GM21360 (cell line): Measurements from ENCODE around the gene SAP30BP.
A peak's percentile ranks its signal among the peaks of the same experiment; 100 is the strongest.

Experiments used
- ATAC-seq: cut with Tn5 transposase; IDR thresholded peaks from one replicate; pipeline ENCODE4 v1.9.1; 2021; ENCODE audit warnings: mild to moderate bottlenecking, moderate library complexity; ENCODE audit not compliant: unreplicated experiment

SAP30BP gene

GRCh38 chr17:75736173-75736835, 69.2 kb downstream of the SAP30BP start:
- ATAC-seq, result no peak

- ATAC-seq, result no peak
These were observed 70.2 kb downstream of the SAP30BP start for GRCh38 chr17:75737133-75737962.

- no peak for ATAC-seq
These were observed 71.2 kb downstream of the SAP30BP start for GRCh38 chr17:75738218-75738802.

- ATAC-seq, result no peak
These were observed 72.0 kb downstream of the SAP30BP start for GRCh38 chr17:75739174-75739573.

GRCh38 chr17:75739801-75740200, 72.7 kb downstream of the SAP30BP start:
- no peak for ATAC-seq

- no peak for ATAC-seq
These were observed 73.1 kb downstream of the SAP30BP start for GRCh38 chr17:75740215-75740614.

- ATAC-seq, result no peak
These were observed 73.5 kb downstream of the SAP30BP start for GRCh38 chr17:75740631-75741077.

- no peak for ATAC-seq
These were observed 75.2 kb downstream of the SAP30BP start for GRCh38 chr17:75742337-75742736.

- no peak for ATAC-seq
These were observed 76.6 kb downstream of the SAP30BP start for GRCh38 chr17:75743625-75744206.

GRCh38 chr17:75748706-75749105, 81.6 kb downstream of the SAP30BP start:
- no peak for ATAC-seq

GRCh38 chr17:75749545-75750389, 82.6 kb downstream of the SAP30BP start:
- no peak for ATAC-seq

GRCh38 chr17:75750661-75751423, 83.7 kb downstream of the SAP30BP start:
- ATAC-seq, result no peak

GRCh38 chr17:75751676-75752404, 84.7 kb downstream of the SAP30BP start:
- ATAC-seq, result no peak

- ATAC-seq, result no peak
These were observed 85.2 kb downstream of the SAP30BP start for GRCh38 chr17:75752405-75752709.

- no peak for ATAC-seq
These were observed 85.8 kb downstream of the SAP30BP start for GRCh38 chr17:75752802-75753513.

- ATAC-seq, result peak; percentile 42
These were observed 86.6 kb downstream of the SAP30BP start for GRCh38 chr17:75753514-75754377.

GRCh38 chr17:75754378-75755204, 87.5 kb downstream of the SAP30BP start:
- no peak for ATAC-seq
